Measurements from ENCODE around the gene DRC7.
A peak's percentile ranks its signal among the peaks of the same experiment; 100 is the strongest.
"Not testable (repeated sequence)": the region's sequence is repeated elsewhere in the genome, so short reads cannot be mapped to it uniquely, and the experiment has no call there.

Gene DRC7

DNA sequence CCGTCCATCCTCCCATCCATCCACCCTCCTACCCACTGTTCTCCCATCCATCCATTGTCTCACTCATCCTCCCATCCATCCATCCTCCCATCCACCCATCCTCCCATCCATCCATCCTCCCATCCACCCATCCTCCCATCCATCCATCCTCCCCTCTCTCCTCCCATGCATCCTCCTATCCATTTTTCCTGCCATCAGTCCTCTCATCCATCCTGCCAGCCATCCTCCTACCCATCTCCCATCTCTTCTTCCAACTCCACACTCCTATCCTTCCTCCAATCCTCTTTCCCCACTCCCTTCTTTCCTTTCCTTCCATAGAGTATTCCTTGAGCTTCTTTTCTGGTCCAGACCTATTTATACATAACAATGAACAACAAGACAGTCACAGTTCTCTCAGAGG lies 12.1 kb downstream of the DRC7 start:
- Mint-ChIP-seq H3K4me1 (no peaks in the 10 kb centered on the region), H3K9me3 (peaks cover 18% of the 10 kb centered on the region), H3K27ac (no peak overlapping the region), H3K4me3 (no peak overlapping the region), H3K27me3 (peaks cover 24% of the 10 kb centered on the region), H3K36me3 (no peaks in the 10 kb centered on the region)
- ATAC-seq, result no peak

DNA sequence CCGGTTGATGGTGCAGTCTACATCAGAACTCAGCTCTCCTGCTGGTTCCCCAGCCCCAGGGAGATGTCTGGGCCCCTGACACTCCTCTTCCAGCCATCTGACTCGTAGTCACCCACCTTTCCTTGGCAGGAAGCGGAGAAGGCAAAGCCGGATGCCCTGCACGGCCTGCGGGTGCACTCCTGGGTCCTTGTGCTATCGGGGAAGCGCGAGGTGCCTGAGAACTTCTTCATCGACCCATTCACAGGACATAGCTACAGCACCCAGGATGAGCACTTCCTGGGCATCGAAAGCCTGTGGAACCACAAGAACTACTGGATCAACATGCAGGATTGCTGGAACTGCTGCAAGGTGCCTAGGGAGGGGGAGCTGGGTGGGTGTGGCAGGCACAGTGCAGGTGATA lies 12.7 kb downstream of the DRC7 start:
- Mint-ChIP-seq H3K36me3 (no peaks in the 10 kb centered on the region), H3K4me3 (no peak overlapping the region), H3K9me3 (peaks cover 18% of the 10 kb centered on the region), H3K4me1 (no peaks in the 10 kb centered on the region), H3K27me3 (peaks cover 27% of the 10 kb centered on the region), H3K27ac (no peak overlapping the region)
- ATAC-seq, result no peak

GRCh38 chr16:57708168-57708567 lies 13.6 kb downstream of the DRC7 start:
- peaks cover 36% of the 10 kb centered on the region for H3K27me3 Mint-ChIP-seq
- no peak overlapping the region for H3K4me3 Mint-ChIP-seq
- no peak for ATAC-seq

DNA sequence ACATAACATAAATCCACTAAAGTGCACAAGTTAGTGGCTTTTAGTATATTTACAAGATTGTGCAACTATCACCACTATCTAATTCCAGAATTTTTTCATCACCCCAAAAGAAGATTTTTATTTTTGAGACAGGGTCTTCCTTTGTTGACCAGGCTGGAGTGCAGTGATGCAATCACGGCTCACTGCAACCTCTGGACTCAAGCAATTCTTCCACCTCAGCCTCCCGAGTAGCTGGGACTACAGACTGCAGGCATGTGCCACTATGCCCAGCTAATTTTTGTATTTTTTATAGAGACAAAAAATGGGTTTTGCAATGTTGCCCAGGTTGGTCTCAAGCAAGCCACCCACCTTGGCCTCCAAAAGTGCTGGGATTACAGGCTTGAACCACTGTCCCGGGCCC lies 15.1 kb downstream of the DRC7 start:
- Mint-ChIP-seq H3K4me1 (no peaks in the 10 kb centered on the region), H3K36me3 (no peaks in the 10 kb centered on the region)
- no peak for ATAC-seq

More at GRCh38 chr16:57708168-57708567, 13.6 kb downstream of the DRC7 start:
- H3K36me3 Mint-ChIP-seq, result no peaks in the 10 kb centered on the region
- no peak overlapping the region for H3K27ac Mint-ChIP-seq
- peaks cover 18% of the 10 kb centered on the region for H3K9me3 Mint-ChIP-seq
- H3K4me1 Mint-ChIP-seq, result no peaks in the 10 kb centered on the region

DNA sequence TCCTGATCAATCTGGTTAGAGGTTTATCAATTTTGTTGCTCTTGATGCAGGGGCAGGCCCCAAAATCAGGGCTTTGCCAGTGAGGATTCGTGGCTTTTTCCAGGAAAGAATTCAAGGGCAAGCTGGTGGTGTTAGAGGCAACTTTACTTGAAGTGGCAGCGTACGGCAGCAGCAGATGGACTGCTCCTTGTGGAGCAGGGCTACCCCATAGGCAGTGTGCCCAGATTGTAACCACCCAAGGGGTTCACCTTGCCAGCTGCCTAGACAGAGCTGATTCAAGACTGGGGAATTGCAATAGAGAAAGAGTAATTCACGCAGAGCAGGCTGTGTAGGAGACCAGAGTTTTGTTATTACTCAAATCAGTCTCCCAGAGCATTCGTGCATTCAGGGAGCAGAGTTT lies 16.7 kb downstream of the DRC7 start:
- no peak for ATAC-seq
- no peak overlapping the region for H3K4me3 Mint-ChIP-seq
- H3K4me1 Mint-ChIP-seq, result no peaks in the 10 kb centered on the region
- no peaks in the 10 kb centered on the region for H3K36me3 Mint-ChIP-seq
- H3K9me3 Mint-ChIP-seq, result peaks cover 6% of the 10 kb centered on the region
- no peak overlapping the region for H3K27ac Mint-ChIP-seq
- H3K27me3 Mint-ChIP-seq, result peaks cover 48% of the 10 kb centered on the region

More for the DNA sequence above, 15.1 kb downstream of the DRC7 start:
- peaks cover 18% of the 10 kb centered on the region for H3K9me3 Mint-ChIP-seq
- no peak overlapping the region for H3K4me3 Mint-ChIP-seq
- peaks cover 39% of the 10 kb centered on the region for H3K27me3 Mint-ChIP-seq
- no peak overlapping the region for H3K27ac Mint-ChIP-seq

DNA sequence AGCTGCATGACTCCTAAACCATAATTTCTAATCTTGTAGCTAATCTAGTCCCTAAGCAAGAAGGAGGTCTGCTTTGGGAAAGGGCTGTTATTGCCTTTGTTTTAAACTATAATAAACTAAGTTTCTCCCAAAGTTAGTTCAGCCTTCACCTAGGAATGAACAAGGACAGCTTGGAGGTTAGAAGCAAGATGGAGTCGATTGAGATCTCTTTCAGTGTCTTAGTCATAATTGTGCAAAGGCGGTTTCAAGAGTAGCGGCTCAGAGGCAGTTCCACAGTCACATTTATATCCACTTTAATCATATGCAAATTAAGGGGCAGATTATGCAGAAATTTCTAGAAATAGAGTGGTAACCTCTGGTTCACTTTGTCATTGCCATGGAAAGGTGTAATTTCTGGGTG lies 17.4 kb downstream of the DRC7 start:
- peaks cover 47% of the 10 kb centered on the region for H3K27me3 Mint-ChIP-seq
- H3K9me3 Mint-ChIP-seq, result no peaks in the 10 kb centered on the region
- H3K4me3 Mint-ChIP-seq, result no peak overlapping the region
- ATAC-seq, result no peak
- no peak overlapping the region for H3K27ac Mint-ChIP-seq
- H3K4me1 Mint-ChIP-seq, result no peaks in the 10 kb centered on the region
- no peaks in the 10 kb centered on the region for H3K36me3 Mint-ChIP-seq

GRCh38 chr16:57712569-57712968 lies 18.0 kb downstream of the DRC7 start:
- not testable (repeated sequence) for H3K9me3 Mint-ChIP-seq, ATAC-seq, H3K4me3 Mint-ChIP-seq, H3K27ac Mint-ChIP-seq, H3K4me1 Mint-ChIP-seq, H3K36me3 Mint-ChIP-seq
- H3K27me3 Mint-ChIP-seq, result peaks cover 41% of the 10 kb centered on the region

DNA sequence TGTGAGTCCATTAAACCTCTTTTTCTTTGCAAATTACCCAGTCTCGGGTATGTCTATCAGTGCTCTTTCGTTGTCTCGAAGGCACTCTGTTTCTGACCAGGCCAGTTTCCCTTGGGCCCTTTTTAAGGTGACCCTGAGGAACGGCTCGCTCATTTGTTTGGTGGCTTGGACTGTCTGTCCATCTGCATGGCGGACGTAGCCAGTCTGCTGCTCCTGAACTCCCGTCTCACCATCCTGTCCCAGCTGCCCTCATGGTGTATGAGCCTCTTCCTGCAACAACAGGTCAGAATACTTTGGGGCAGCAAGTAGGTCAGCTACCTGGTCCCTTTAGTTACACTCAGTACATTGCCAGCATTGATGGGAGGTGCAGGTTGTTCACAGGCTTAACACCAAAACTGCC lies 19.0 kb downstream of the DRC7 start:
- Mint-ChIP-seq H3K36me3 (no peaks in the 10 kb centered on the region), H3K27me3 (peaks cover 50% of the 10 kb centered on the region), H3K9me3 (no peaks in the 10 kb centered on the region), H3K4me3 (no peak overlapping the region), H3K4me1 (no peaks in the 10 kb centered on the region), H3K27ac (no peak overlapping the region)
- ATAC-seq, result no peak

DNA sequence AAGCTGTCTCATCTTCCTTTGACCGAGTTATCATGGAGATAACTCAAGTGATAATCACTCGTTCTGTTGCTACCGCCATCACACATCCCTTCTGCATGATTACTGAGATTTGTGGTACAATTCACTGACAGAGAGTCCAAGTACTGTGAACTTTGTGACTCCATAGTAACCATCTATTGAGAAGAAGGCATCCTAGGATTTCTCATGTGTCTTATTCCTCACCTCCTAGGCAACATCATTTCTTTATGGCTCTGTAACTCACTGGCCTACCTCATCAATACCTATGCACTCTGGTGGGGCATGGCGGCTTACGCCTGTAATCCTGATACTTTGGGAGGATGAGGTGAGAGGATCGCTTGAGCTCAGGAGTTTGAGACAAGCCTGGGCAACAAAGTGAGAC lies 19.4 kb downstream of the DRC7 start:
- no peak overlapping the region for H3K27ac Mint-ChIP-seq
- no peak for ATAC-seq
- H3K27me3 Mint-ChIP-seq, result peaks cover 50% of the 10 kb centered on the region
- no peaks in the 10 kb centered on the region for H3K36me3 Mint-ChIP-seq
- no peaks in the 10 kb centered on the region for H3K9me3 Mint-ChIP-seq
- H3K4me1 Mint-ChIP-seq, result no peaks in the 10 kb centered on the region
- no peak overlapping the region for H3K4me3 Mint-ChIP-seq

DNA sequence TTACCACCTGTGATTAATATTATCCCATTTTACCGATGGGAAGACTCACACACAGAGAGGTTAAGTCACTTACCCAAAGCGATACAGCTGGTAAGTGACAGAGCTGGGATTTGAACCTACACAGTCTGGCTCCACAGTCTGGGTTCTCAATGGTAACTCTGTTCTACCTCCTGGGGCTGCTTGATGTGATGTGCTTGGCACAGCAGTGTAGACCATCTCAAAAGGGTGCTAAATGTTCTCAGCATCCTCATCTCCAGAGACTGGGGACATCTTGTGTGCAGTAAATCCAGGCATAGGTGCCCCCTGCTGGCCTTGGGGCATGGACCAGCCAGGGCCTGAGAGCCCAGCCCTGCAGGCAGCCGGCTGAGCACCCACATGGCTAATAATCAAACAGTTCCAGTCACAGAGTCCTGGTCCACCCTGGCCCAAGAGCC lies 25.6 kb downstream of the DRC7 start:
- Mint-ChIP-seq H3K9me3 (no peaks in the 10 kb centered on the region), H3K27ac (no peak overlapping the region), H3K4me1 (peaks cover 7% of the 10 kb centered on the region), H3K4me3 (no peak overlapping the region), H3K36me3 (no peaks in the 10 kb centered on the region), H3K27me3 (peaks cover 56% of the 10 kb centered on the region)
- ATAC-seq, result peak; percentile 60

- H3K9me3 Mint-ChIP-seq, result no peaks in the 10 kb centered on the region
- peaks cover 16% of the 10 kb centered on the region for H3K4me1 Mint-ChIP-seq
- H3K4me3 Mint-ChIP-seq, result no peak overlapping the region
- H3K36me3 Mint-ChIP-seq, result no peaks in the 10 kb centered on the region
- ATAC-seq, result peak; percentile 50
- H3K27me3 Mint-ChIP-seq, result peaks cover 43% of the 10 kb centered on the region
- peak overlapping the region; percentile 54 for H3K27ac Mint-ChIP-seq
Observed at GRCh38 chr16:57721356-57722209, 27.0 kb downstream of the DRC7 start.

DNA sequence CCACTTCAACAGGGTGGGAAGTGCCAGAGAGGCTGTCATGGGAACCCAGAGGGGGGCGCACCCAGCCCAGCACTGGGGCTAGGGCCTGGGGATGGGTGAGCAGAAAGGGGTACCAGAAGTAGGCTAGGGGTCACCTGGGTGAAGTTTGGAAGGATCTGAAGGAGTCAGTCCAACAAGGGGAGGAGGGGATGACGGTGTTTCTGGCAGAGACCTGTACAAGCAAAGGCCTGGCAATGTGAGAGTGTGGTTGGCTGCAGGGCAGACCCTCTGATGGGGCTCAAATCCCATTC lies 27.5 kb downstream of the DRC7 start:
- Mint-ChIP-seq H3K9me3 (no peaks in the 10 kb centered on the region), H3K27ac (peak overlapping the region; percentile 54), H3K27me3 (peaks cover 40% of the 10 kb centered on the region), H3K36me3 (no peaks in the 10 kb centered on the region), H3K4me1 (peaks cover 16% of the 10 kb centered on the region), H3K4me3 (no peak overlapping the region)
- ATAC-seq, result no peak

DNA sequence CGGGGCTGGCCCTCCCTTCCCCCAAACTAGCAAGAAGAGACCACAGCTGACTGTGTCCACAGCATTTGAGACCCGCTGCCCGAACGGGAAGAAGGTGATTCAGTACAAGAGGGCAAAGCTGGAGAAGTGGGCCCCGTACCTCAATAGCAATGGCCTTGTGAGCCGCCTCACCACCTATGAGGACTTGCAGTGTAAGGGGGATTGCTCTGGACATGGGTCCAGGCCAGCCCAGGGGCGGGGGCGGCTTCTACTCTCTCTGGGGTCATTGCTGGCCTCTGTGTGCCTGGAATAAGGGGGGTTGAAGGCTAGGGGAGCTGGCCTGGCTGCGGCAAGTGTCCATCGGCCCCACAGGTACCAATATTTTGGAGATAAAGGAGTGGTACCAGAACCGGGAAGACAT lies 28.0 kb downstream of the DRC7 start:
- no peaks in the 10 kb centered on the region for H3K36me3 Mint-ChIP-seq

DNA sequence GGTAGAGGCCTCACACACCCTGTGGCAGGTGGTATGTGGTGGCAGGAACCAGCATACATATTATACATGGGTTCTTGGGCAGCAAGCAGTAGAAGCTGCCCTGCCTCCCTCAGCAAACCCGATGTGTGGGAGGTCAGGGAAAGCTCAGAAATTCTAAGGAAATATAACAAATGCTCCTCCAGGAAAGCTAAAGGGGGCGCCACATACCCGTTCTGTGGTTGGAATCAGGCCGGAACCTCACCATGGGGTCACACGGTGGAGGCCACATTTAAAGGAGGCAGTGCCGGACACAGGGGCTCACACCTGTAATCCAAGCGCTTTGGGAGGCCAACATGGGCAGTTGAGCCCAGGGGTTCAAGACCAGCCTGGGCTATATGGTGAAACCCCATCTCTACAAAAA lies 28.6 kb downstream of the DRC7 start:
- Mint-ChIP-seq H3K4me3 (no peak overlapping the region), H3K27ac (no peak overlapping the region), H3K36me3 (no peaks in the 10 kb centered on the region), H3K9me3 (no peaks in the 10 kb centered on the region), H3K4me1 (peaks cover 16% of the 10 kb centered on the region), H3K27me3 (peaks cover 35% of the 10 kb centered on the region)
- ATAC-seq, result no peak

More for the DNA sequence above, 28.0 kb downstream of the DRC7 start:
- no peaks in the 10 kb centered on the region for H3K9me3 Mint-ChIP-seq
- H3K4me1 Mint-ChIP-seq, result peaks cover 16% of the 10 kb centered on the region
- peaks cover 40% of the 10 kb centered on the region for H3K27me3 Mint-ChIP-seq
- H3K27ac Mint-ChIP-seq, result peak overlapping the region; percentile 54
- no peak for ATAC-seq
- no peak overlapping the region for H3K4me3 Mint-ChIP-seq

- ATAC-seq, result no peak
- H3K27me3 Mint-ChIP-seq, result peaks cover 28% of the 10 kb centered on the region
- peaks cover 16% of the 10 kb centered on the region for H3K4me1 Mint-ChIP-seq
- no peaks in the 10 kb centered on the region for H3K36me3 Mint-ChIP-seq
- peaks cover 7% of the 10 kb centered on the region for H3K9me3 Mint-ChIP-seq
- H3K27ac Mint-ChIP-seq, result no peak overlapping the region
- H3K4me3 Mint-ChIP-seq, result no peak overlapping the region
Observed at GRCh38 chr16:57724531-57724930, 29.9 kb downstream of the DRC7 start.

- peak; percentile 66 for ATAC-seq
- Mint-ChIP-seq H3K9me3 (peaks cover 12% of the 10 kb centered on the region), H3K36me3 (no peaks in the 10 kb centered on the region), H3K4me3 (no peak overlapping the region), H3K4me1 (peaks cover 16% of the 10 kb centered on the region), H3K27ac (no peak overlapping the region), H3K27me3 (peaks cover 22% of the 10 kb centered on the region)
Observed at GRCh38 chr16:57725151-57725550, 30.5 kb downstream of the DRC7 start.

All from stimulated activated memory B cell treated with anti-CD40 and anti-IgM and Interleukin-4, amounts not matched to agents 10 μg/mL and 1 μg/mL and 100 μg/mL, for 72 hours (primary cell).